Fibroblast of pulmonary artery (primary cell): ENCODE results near the gene HSD17B12.

Experiments
- DNase-seq: peaks from one replicate; pipeline ENCODE4 v3.0.0-alpha.2; 2010; ENCODE audit warnings: low read depth
- H3K4me3 ChIP-seq: replicated peaks from 2 replicates; pipeline ENCODE4 v1.5.1; 2011; ENCODE audit warnings: low read depth, mild to moderate bottlenecking, control low read depth, low read length, moderate library complexity
- CTCF ChIP-seq: IDR thresholded peaks from 2 replicates; pipeline ENCODE4 v1.5.1; 2011; ENCODE audit warnings: mild to moderate bottlenecking, control low read depth, low read length, inconsistent platforms; ENCODE audit errors: missing control alignments

HSD17B12 gene

DNA sequence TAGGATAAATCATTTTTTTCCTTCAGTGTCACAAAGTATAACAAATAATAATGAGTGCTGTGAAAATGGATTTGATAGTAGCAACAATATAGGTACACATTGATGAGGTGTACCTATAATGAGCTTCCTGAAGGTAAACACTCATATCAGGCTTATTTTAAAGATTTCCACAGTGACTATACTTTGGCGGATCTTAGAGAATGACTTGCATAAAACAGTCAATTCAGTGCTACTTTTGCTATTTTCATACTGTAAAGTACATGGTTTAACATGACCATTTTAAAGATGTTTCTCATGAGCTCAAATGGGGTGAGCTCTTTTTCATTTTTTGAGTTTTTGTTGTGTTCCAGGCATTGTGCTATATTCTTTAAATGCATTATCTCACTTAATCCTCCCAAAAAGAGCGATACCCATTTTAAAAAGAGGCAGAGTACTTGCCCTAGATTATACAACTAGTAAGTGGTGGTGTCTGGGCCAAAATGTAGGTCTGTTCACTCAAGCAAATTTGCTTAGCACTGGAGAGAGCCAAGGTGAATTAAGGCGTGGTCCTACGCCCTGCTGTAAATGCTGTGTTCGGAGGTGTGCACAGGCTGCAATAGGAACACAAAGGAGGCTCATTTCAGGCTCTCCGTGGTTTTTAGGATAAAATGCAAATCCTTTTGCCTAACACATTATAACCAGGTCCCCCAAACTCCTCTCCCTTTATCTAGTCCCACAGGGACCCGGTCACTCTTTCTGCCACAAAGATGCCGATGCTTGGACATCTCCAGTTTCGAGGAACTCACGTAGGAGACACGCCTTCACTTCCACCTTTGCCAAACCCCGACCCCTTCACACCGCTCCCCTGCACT, 199.5 kb downstream of the HSD17B12 start:
- DNase-seq: no peak
- H3K4me3 ChIP-seq: peak overlapping the region; percentile 85
- TF ChIP-seq CTCF: no peak

DNA sequence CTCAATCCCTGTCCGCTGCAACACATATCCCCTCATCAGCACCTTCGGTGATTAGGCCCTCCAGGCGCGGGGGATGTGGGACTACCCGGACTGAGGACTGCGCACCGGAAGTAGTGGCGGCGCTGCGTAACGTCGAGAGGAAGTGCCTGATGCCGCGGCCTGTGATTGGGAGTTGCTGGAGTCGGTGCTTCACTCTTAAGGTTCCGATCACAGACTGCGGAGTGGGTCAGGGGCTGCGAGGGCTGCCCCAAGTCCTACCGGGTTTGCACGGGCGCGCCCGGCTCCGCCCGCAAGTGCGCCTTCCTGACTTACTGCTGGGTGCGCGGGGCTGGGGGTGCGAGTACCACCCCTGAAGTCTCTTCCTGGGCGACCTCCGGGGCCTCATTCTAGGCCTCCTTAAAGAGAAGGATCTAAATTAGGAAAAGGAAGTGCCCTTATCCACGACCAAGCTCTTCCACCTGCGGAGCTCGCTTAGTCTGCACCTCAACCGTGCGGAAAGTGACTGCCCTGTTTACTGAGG, 200.2 kb downstream of the HSD17B12 start, which contains the start of gene ALKBH3:
Gene ALKBH3, plus strand, starts transcription at position 192 of the 520 bp plus-strand sequence. CDS start 1,822 bp downstream, outside the sequence.
- no peak for TF ChIP-seq CTCF
- peak within 1 kb of the TSS; percentile 85 for H3K4me3 ChIP-seq
- DNase-seq: peak; percentile 96

- DNase-seq: no peak
- TF ChIP-seq CTCF: no peak
- no peak overlapping the region for H3K4me3 ChIP-seq
These were observed 212.3 kb downstream of the HSD17B12 start for GRCh38 chr11:43892851-43893250.

GRCh38 chr11:43894546-43894945, 214.0 kb downstream of the HSD17B12 start:
- no peak for DNase-seq
- no peak overlapping the region for H3K4me3 ChIP-seq
- no peak for TF ChIP-seq CTCF

GRCh38 chr11:43895601-43896000, 215.1 kb downstream of the HSD17B12 start:
- no peak for DNase-seq
- H3K4me3 ChIP-seq: no peak overlapping the region
- TF ChIP-seq CTCF: no peak

DNA sequence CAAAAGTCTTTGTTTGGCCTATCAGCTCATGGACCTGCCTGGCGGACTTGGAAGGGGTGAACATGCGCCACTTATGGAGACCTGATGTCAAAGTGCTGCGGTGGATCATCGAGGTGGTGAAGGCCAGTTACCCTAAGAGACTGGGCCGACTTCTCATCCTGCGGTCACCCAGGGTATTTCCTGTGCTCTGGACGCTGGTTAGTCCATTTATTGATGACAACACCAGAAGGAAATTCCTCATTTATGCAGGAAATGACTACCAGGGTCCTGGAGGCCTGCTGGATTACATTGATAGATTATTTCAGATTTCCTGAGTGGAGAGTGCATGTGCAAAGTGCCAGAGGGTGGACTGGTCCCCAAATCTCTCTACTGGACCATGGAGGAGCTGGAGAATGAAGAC, 218.0 kb downstream of the HSD17B12 start:
- TF ChIP-seq CTCF: no peak
- H3K4me3 ChIP-seq: no peak overlapping the region
- DNase-seq: no peak
